Left forelimb (tissue), 1 donor: ENCODE measurements around the gene MTHFD2.

Experiments used
- DNase-seq: peaks from one replicate; pipeline ENCODE4 v3.0.0-alpha.2; 2018; ENCODE audit warnings: low spot score

The MTHFD2 gene

GRCh38 chr2:74264281-74264680 is 65.9 kb downstream of the MTHFD2 start:
- DNase-seq: no peak

DNA sequence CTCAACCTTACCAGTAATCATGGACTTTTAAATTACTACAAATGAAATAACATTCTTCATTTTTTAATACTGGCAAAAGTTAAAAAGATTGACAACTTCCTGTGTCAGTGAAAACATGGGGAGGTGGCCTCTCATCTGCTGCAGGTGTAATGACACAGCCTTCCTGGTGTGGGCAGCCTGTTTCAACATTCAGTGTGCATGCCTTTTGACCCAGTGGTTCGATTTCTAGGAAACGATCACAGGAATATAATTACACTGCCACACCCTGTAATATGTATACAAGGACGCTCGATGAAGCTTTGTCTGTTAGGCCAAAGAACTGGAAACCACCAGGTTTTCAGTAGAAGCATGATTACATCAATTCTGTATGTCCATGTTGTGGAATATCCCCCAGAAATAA is 68.7 kb downstream of the MTHFD2 start:
- DNase-seq: no peak
